Pulmonary artery endothelial cell (primary cell): ENCODE data around the gene MC1R. TPM values are rescaled to one million over a fixed set of nuclear protein-coding genes. Genes with fewer than 3 reads are reported as not detected.
"Not testable (repeated sequence)": the region's sequence is repeated elsewhere in the genome, so short reads cannot be mapped to it uniquely, and the experiment has no call there.

Experiments
- DNase-seq: peaks from one replicate; pipeline ENCODE4 v3.0.0-alpha.2; 2011; ENCODE audit warnings: low read depth, low spot score
- total RNA-seq: library from RNA; depleted of rRNA; stranded (reverse); fragments of >200 nt; gene quantifications from 2 replicates; pipeline ENCODE4 v1.2.3, GENCODE V29; 2014

MC1R gene
- total RNA-seq, 1 donor from 2014 or later, result 2.3 TPM

GRCh38 chr16:89934611-89935553 lies 16.2 kb downstream of the MC1R start:
- DNase-seq, result no peak

- DNase-seq, result not testable (repeated sequence)
Observed at GRCh38 chr16:89935620-89936019, 17.0 kb downstream of the MC1R start.

DNA sequence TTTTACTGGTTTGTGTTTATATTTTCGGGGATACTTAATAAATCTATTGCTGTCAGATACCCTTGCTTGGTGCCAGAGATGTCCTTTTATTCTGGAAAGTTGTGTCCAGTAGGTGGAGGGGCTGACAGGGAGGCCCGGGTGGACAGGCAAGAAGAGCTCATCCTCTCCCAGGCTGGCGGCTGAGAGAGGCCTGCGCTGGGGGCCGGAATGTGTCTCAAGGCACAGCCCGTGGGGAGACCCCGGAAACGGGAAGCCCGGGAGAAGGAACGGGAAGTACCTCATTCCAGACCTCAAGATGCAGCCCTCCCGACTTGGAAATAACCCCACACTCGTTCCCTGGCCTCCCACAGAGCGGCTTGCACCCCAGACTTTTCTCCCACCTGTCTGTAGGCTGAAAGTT lies 17.4 kb downstream of the MC1R start:
- DNase-seq, result no peak

DNA sequence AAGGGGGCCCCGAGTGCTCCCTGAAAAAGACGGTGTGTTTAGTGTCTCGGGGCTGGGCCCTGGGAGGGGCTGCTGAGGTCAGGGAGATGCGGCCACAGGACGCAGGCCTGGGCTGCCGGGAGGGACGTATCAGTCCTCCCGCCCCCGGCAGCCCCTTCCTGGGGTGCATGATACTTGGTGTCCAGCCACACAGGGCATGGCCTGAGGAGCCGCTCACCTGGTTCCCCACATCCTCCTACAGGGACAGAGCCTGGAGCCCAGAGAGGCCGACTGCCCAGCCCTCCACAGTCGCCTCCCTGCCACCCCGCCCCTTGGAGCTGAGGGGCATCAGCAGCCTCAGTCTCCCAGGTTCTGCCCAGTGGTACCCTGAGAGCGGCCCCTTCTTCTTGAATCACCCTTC lies 17.8 kb downstream of the MC1R start:
- DNase-seq, result no peak

GRCh38 chr16:89936981-89937380 lies 18.3 kb downstream of the MC1R start:
- no peak for DNase-seq

- no peak for DNase-seq
Observed at GRCh38 chr16:89938175-89938885, 19.7 kb downstream of the MC1R start.

GRCh38 chr16:89944773-89945172 lies 26.1 kb downstream of the MC1R start:
- DNase-seq, result no peak

- DNase-seq, result no peak
Observed at GRCh38 chr16:89945654-89946053, 27.0 kb downstream of the MC1R start.

GRCh38 chr16:89946515-89946914 lies 27.9 kb downstream of the MC1R start:
- no peak for DNase-seq

GRCh38 chr16:89949121-89949742 lies 30.6 kb downstream of the MC1R start:
- no peak for DNase-seq

- DNase-seq, result no peak
Observed at GRCh38 chr16:89949756-89950155, 31.1 kb downstream of the MC1R start.

DNA sequence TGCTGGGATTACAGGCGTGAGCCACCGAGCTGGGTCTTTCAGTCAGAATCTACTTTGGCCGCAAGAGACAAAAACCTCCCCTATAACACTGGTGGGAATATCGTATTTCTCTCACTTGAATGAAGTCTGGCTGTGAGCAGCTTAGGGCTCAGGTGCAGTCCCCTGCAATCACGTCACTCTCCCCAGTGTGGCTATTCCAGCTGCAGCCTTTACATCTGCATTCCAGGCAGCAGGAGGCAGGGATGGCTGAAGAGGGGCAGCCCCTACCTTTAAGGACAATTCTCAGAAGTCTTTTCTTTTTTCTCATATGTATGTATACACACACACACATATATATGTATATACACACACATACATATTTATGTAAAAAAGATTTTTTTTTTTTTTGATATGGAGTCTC lies 32.8 kb downstream of the MC1R start:
- no peak for DNase-seq

DNA sequence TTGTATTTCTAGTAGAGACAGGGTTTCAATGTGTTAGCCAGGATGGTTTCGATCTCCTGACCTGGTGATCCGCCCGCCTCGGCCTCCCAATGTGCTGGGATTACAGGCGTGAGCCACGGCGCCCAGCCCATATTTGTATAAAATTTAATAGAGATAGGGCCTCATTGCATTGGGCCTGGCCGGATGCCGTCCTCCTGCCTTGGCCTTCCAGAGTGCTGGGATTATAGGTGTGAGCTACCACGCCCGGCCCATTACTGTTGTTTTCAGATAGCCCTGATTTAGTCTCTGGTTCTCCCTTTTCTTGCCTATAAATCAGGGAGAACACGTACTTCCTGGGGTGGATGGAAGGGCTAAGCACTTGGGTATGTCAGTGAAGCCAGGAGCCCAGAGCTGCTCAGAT lies 33.4 kb downstream of the MC1R start:
- DNase-seq, result no peak

DNA sequence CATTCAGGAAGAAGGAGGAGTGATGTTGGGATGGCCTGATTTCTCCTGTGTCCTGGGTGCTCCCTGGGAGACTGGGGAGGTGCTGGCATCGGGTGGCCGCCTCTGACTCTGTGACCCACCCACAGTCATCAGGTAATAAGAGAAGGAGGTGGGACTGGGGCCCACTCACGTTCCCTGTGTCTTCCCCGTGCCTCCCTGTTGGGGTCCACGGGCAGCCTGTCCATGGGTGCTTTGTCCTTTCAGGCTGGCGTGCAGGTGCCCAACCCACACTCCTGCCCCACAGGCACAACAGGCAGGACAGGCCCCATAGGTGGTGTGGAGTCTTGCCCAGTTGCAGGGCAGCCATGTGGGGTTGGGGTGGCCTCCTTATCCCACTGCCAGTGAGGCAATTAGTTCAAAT lies 33.9 kb downstream of the MC1R start:
- DNase-seq, result no peak

GRCh38 chr16:89953671-89954406 lies 35.2 kb downstream of the MC1R start:
- no peak for DNase-seq

DNA sequence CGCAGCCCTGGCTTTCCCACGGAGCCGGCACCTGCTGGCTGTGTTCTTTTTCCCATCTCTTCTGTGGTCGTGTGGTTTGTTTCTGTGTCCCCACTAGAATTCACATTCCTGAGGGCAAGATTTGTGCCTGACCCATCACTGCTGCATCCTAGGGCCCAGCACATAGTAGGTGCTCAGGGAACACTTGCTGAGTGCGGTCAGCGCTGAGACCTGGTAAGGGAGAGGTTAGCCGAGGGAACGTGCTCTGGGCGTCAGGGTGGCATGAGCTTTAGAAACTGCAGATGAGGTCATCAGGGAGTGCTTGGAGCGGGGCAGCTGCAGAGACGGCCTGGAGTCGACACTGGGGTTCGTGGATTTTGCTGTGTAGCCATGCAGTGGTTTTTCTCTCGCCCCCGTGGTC lies 35.8 kb downstream of the MC1R start:
- DNase-seq, result no peak

GRCh38 chr16:89955001-89955685 lies 36.5 kb downstream of the MC1R start:
- DNase-seq, result no peak

DNA sequence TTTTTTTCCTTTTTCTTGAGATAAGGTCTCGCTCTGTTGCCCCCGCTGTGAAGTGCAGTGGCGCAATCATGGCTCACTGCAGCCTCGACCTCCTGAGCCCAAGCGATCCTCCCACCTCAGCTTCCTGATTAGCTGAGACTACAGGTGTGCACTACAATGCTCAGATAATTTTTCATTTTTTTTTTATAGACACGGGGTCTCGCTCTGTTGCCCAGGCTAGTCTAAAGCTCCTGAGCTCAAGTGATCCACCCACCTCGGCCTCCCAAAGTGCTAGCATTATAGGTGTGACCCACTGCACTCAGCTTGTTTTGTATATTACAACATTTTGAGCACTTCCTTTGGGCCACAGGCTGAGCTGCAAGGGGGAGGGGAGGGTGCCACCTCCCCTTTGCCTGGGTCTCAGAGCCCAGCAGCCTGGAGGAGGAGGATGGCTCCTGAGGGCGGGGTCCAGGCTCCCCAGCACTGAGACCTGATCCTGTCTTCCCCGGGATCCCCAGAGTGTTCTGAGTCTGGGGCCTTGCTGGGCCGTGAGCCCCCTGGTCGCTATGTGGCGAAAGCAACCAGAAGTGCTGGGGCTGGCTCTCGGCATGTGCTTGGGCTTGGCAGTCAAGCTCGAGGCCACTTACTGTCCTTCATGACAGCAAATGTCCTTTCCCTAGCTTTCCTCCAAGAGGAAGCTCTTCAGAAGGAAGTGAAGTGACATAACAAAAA lies 38.0 kb downstream of the MC1R start:
- DNase-seq, result no peak

- DNase-seq, result no peak
Observed at GRCh38 chr16:89957216-89957785, 38.6 kb downstream of the MC1R start.

DNA sequence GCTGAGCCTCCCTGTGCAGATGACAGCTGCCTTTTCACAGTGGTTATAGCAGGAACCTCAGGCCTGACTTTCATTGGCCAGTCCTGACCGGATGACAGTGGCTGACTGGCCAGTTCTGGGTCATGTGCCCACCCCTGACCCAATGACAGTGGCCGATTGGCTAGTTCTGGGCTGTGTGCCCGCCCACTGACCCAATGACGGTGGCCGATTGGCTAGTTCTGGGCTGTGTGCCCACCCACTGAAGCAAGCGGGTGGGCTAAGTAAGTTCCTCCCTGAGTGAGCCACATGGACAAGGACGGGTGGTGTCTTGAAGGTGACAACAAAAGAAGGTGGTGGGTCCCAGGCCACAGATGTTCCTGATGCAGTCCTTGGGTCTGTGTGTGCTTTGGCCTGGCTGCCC lies 39.4 kb downstream of the MC1R start:
- DNase-seq, result no peak
